ENCODE results near the gene MTG1. TPM values are rescaled to one million over a fixed set of nuclear protein-coding genes. Genes with fewer than 3 reads are reported as not detected.
"Not testable (repeated sequence)": the region's sequence is repeated elsewhere in the genome, so short reads cannot be mapped to it uniquely, and the experiment has no call there.

MTG1 gene
- polyA plus RNA-seq, 3 donors, result 13.0 to 45.8 (median 17.1) TPM

DNA sequence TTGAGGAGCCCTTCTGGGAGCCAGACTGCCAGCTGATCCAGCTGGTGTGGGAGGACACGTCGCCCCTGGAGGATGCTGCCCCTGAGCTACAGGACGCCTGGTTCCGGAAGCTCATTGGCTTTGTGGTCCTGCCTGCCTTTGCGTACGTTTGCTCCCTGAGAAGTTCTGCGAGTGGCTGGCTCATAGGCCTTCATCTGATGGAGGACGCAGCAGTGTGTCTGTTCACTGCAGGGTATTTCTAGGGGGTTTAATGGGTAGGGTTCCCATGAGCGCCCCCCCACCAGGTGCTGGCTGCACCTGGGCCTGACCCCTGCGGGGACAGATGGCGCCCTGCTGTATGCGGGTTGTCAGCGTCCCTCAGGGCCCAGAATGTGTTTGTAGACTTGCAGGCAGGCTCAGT, 9.9 kb upstream of the MTG1 start:
- Mint-ChIP-seq H3K27me3 (ENCODE audit: low read depth in 3 of 3) (peaks cover 6 to 16% (median 9%) of the 10 kb centered on the region in 3 donors), H3K4me3 (no peak overlapping the region), H3K4me1 (peaks cover 30% of the 10 kb centered on the region), H3K9me3 (peaks cover 0 to 2% (median 0%) of the 10 kb centered on the region in 7 donors), H3K36me3 (peaks cover 18 to 25% of the 10 kb centered on the region in 2 donors), H3K27ac (no peak overlapping the region)
- Histone ChIP-seq H2AFZ (ENCODE audit: insufficient read depth, low read depth, low read length, poor library complexity, severe bottlenecking) (no peak overlapping the region), H3K27ac (ENCODE audit: low read depth in 1 of 2, low read length in 2 of 2) (no peak overlapping the region), H3K9me3 (replicated peaks in 1 of 2; ENCODE audit: control insufficient read depth in 1 of 2, insufficient read depth in 1 of 2, low read length in 2 of 2) (no peaks in the 10 kb centered on the region), H3K4me1 (ENCODE audit: control insufficient read depth in 1 of 2, insufficient read depth in 2 of 2, low read length in 2 of 2) (peaks cover 29 to 35% of the 10 kb centered on the region in 2 donors), H3K27me3 (ENCODE audit: control insufficient read depth in 2 of 2, insufficient read depth in 2 of 2, low read length in 2 of 2) (peaks cover 0 to 4% of the 10 kb centered on the region in 2 donors), H4K20me1 (ENCODE audit: insufficient read depth, low read length) (no peaks in the 10 kb centered on the region), H3K9ac (ENCODE audit: insufficient read depth, low read length, poor library complexity, severe bottlenecking) (no peak overlapping the region), H3K4me2 (replicated peaks; ENCODE audit: extremely low read depth, low read length, poor library complexity, severe bottlenecking) (no peak overlapping the region), H3K36me3 (replicated peaks in 1 of 2; ENCODE audit: control insufficient read depth in 1 of 2, insufficient read depth in 2 of 2, low read length in 2 of 2) (no peaks in the 10 kb centered on the region), H3K4me3 (replicated peaks in 1 of 3; ENCODE audit: low read depth in 2 of 3, low read length in 3 of 3) (no peak overlapping the region), H3K79me2 (ENCODE audit: insufficient read depth, low read length) (no peaks in the 10 kb centered on the region)
- WGBS (ENCODE audit: insufficient coverage), result 92% methylated on average over 13 of the region's 13 CpGs
- TF ChIP-seq CTCF (IDR thresholded peaks at IDR 0.05), result no peak
- no peak for DNase-seq
- intact Hi-C loops (cut with micrococcal nuclease), result no loop called here

- Histone ChIP-seq H3K79me2 (ENCODE audit: insufficient read depth, low read length) (no peaks in the 10 kb centered on the region), H3K4me2 (replicated peaks; ENCODE audit: extremely low read depth, low read length, poor library complexity, severe bottlenecking) (no peak overlapping the region), H3K4me3 (replicated peaks in 1 of 3; ENCODE audit: low read depth in 2 of 3, low read length in 3 of 3) (no peak overlapping the region), H3K27me3 (ENCODE audit: control insufficient read depth in 2 of 2, insufficient read depth in 2 of 2, low read length in 2 of 2) (no peaks in the 10 kb centered on the region), H2AFZ (ENCODE audit: insufficient read depth, low read depth, low read length, poor library complexity, severe bottlenecking) (no peak overlapping the region), H3K36me3 (replicated peaks in 1 of 2; ENCODE audit: control insufficient read depth in 1 of 2, insufficient read depth in 2 of 2, low read length in 2 of 2) (no peaks in the 10 kb centered on the region), H3K9ac (ENCODE audit: insufficient read depth, low read length, poor library complexity, severe bottlenecking) (no peak overlapping the region), H4K20me1 (ENCODE audit: insufficient read depth, low read length) (no peaks in the 10 kb centered on the region), H3K9me3 (replicated peaks in 1 of 2; ENCODE audit: control insufficient read depth in 1 of 2, insufficient read depth in 1 of 2, low read length in 2 of 2) (no peaks in the 10 kb centered on the region), H3K4me1 (ENCODE audit: control insufficient read depth in 1 of 2, insufficient read depth in 2 of 2, low read length in 2 of 2) (peaks cover 32 to 35% of the 10 kb centered on the region in 2 donors), H3K27ac (ENCODE audit: low read depth in 1 of 2, low read length in 2 of 2) (no peak overlapping the region)
- WGBS (ENCODE audit: insufficient coverage), result no CpG with 5 or more reads among the region's 2 CpGs
- H3K27me3 Mint-ChIP-seq (ENCODE audit: low read depth in 3 of 3), result peaks cover 6 to 10% (median 7%) of the 10 kb centered on the region in 3 donors
- H3K27ac Mint-ChIP-seq, result no peak overlapping the region
- H3K4me3 Mint-ChIP-seq, result no peak overlapping the region
- DNase-seq, result no peak
- H3K9me3 Mint-ChIP-seq, result peaks cover 0 to 2% (median 0%) of the 10 kb centered on the region in 7 donors
- no peak for TF ChIP-seq CTCF (IDR thresholded peaks at IDR 0.05)
- H3K36me3 Mint-ChIP-seq, result peaks cover 18 to 25% of the 10 kb centered on the region in 2 donors
- peaks cover 35% of the 10 kb centered on the region for H3K4me1 Mint-ChIP-seq
- intact Hi-C loops (cut with micrococcal nuclease), result no loop called here
These were observed 8.7 kb upstream of the MTG1 start for GRCh38 chr10:133385214-133385613.

DNA sequence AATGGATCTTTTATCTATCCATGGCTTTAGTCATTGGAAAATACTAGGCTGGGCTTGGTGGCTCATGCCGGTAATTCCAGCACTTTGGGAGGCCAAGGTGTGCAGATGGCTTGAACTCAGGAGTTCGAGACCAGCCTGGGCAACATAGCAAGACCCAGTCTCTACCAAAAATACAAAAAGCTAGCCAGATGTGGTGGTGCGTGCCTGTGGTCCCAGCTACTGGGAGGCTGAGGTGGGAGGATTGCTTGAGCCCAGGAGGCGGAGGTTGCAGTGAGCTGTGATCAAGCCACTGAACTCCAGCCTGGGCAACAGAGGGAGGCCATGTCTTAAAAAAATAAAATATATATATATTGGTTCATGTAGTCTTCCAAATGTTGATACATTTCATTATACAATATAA, 7.0 kb upstream of the MTG1 start:
- H3K27ac ChIP-seq (ENCODE audit: low read depth in 1 of 2, low read length in 2 of 2); DNase-seq; H3K27me3 ChIP-seq (ENCODE audit: control insufficient read depth in 2 of 2, insufficient read depth in 2 of 2, low read length in 2 of 2); H3K4me2 ChIP-seq (replicated peaks; ENCODE audit: extremely low read depth, low read length, poor library complexity, severe bottlenecking); H3K4me3 Mint-ChIP-seq; H3K36me3 ChIP-seq (replicated peaks in 1 of 2; ENCODE audit: control insufficient read depth in 1 of 2, insufficient read depth in 2 of 2, low read length in 2 of 2); H3K79me2 ChIP-seq (ENCODE audit: insufficient read depth, low read length); H2AFZ ChIP-seq (ENCODE audit: insufficient read depth, low read depth, low read length, poor library complexity, severe bottlenecking); H3K27me3 Mint-ChIP-seq (ENCODE audit: low read depth in 3 of 3); H4K20me1 ChIP-seq (ENCODE audit: insufficient read depth, low read length); H3K9me3 ChIP-seq (replicated peaks in 1 of 2; ENCODE audit: control insufficient read depth in 1 of 2, insufficient read depth in 1 of 2, low read length in 2 of 2); H3K27ac Mint-ChIP-seq; intact Hi-C loops (cut with micrococcal nuclease); H3K9me3 Mint-ChIP-seq; H3K9ac ChIP-seq (ENCODE audit: insufficient read depth, low read length, poor library complexity, severe bottlenecking); H3K4me3 ChIP-seq (replicated peaks in 1 of 3; ENCODE audit: low read depth in 2 of 3, low read length in 3 of 3): not testable (repeated sequence)
- Mint-ChIP-seq H3K36me3 (peaks cover 18 to 28% of the 10 kb centered on the region in 2 donors), H3K4me1 (peaks cover 23% of the 10 kb centered on the region)
- peaks cover 22 to 24% of the 10 kb centered on the region in 2 donors for H3K4me1 ChIP-seq (ENCODE audit: control insufficient read depth in 1 of 2, insufficient read depth in 2 of 2, low read length in 2 of 2)
- WGBS (ENCODE audit: insufficient coverage), result no CpG with 5 or more reads among the region's 4 CpGs

Data from CD14-positive monocyte (primary cell).